Smooth muscle cell (in vitro differentiated cells): Measurements from ENCODE around the gene FTCD. TPM values are rescaled to one million over a fixed set of nuclear protein-coding genes. Genes with fewer than 3 reads are reported as not detected.

Experiments used
- DNase-seq: peaks from one replicate; lab custom pipeline; 2025; ENCODE audit not compliant: unreplicated experiment; lab: John Stamatoyannopoulos, UW
- H2AFZ ChIP-seq: fragments of 200-600 bp; sonication (generic); 2 replicates; pipeline ENCODE4 v1.6.0; 2016; ENCODE audit warnings: antibody characterized with exemption, low read depth, mild to moderate bottlenecking
- H3F3A ChIP-seq: fragments of 200-600 bp; sonication (generic); 2 replicates; pipeline ENCODE4 v1.6.0; 2017; ENCODE audit warnings: antibody characterized with exemption, low read depth
- H3K27ac ChIP-seq: fragments of 200-600 bp; sonication (generic); 2 replicates; pipeline ENCODE4 v1.5.1; 2016; ENCODE audit warnings: low read depth, mild to moderate bottlenecking
- H3K27me3 ChIP-seq: fragments of 200-600 bp; sonication (generic); 2 replicates; pipeline ENCODE4 v1.6.1; 2016; ENCODE audit warnings: low read depth, mild to moderate bottlenecking
- H3K36me3 ChIP-seq: fragments of 200-600 bp; sonication (generic); 2 replicates; pipeline ENCODE4 v1.5.1; 2016; ENCODE audit warnings: low read depth
- H3K4me1 ChIP-seq: fragments of 200-600 bp; sonication (generic); 2 replicates; pipeline ENCODE4 v1.5.1; 2016; ENCODE audit warnings: low read depth
- H3K4me2 ChIP-seq: fragments of 200-600 bp; sonication (generic); 2 replicates; pipeline ENCODE4 v1.6.0; 2016; ENCODE audit warnings: mild to moderate bottlenecking
- H3K4me3 ChIP-seq: fragments of 200-600 bp; sonication (generic); 2 replicates; pipeline ENCODE4 v1.5.1; 2016; ENCODE audit warnings: mild to moderate bottlenecking
- H3K79me2 ChIP-seq: fragments of 200-600 bp; sonication (generic); 2 replicates; pipeline ENCODE4 v1.6.0; 2016; ENCODE audit warnings: low read depth, mild to moderate bottlenecking
- H3K9ac ChIP-seq: fragments of 200-600 bp; sonication (generic); 2 replicates; pipeline ENCODE4 v1.6.0; 2016; ENCODE audit warnings: low read depth
- H3K9me3 ChIP-seq: fragments of 200-600 bp; sonication (generic); replicated peaks from 2 replicates; pipeline ENCODE4 v1.5.1; 2016; ENCODE audit warnings: low read depth
- H4K20me1 ChIP-seq: fragments of 200-600 bp; sonication (generic); 2 replicates; pipeline ENCODE4 v1.6.0; 2016; ENCODE audit warnings: low read depth
- CTCF ChIP-seq: fragments of 200-600 bp; sonication (generic); IDR thresholded peaks from 2 replicates; pipeline ENCODE4 v1.5.1; 2017; ENCODE audit warnings: borderline replicate concordance, mild to moderate bottlenecking, antibody characterized with exemption; ENCODE audit not compliant: insufficient read depth, poor library complexity, severe bottlenecking
- WGBS: methylation state at CpG from one replicate; pipeline ENCODE4 v1.1.7; 2016; ENCODE audit warnings: low lambda C conversion rate; 5-methylcytosine and 5-hydroxymethylcytosine counted together
- polyA plus RNA-seq: library from polyadenylated mRNA; unstranded; fragments of >200 nt; fragmentation: Nextera tagmentation; extraction: Ambion mirVana; gene quantifications from 2 replicates; pipeline ENCODE4 v1.2.1, GENCODE V29; 2016
- total RNA-seq: library from RNA; depleted of rRNA; stranded (reverse); fragments of >200 nt; gene quantifications from 2 replicates; pipeline ENCODE4 v1.2.3, GENCODE V29; 2014

Gene FTCD
- total and polyA plus RNA-seq, 2 experiments from 2014 or later: 1.3 to 15.2 TPM

- no peaks in the 10 kb centered on the region for H3K79me2 ChIP-seq
- no peak overlapping the region for H3K9ac ChIP-seq
- no peaks in the 10 kb centered on the region for H3K4me1 ChIP-seq
- no peaks in the 10 kb centered on the region for H3K36me3 ChIP-seq
- no peaks in the 10 kb centered on the region for H3K9me3 ChIP-seq
- no peak overlapping the region for H3K4me2 ChIP-seq
- H3K27me3 ChIP-seq: no peaks in the 10 kb centered on the region
- H3K4me3 ChIP-seq: no peak overlapping the region
- peaks cover 5% of the 10 kb centered on the region for H3F3A ChIP-seq
- peaks cover 21% of the 10 kb centered on the region for H4K20me1 ChIP-seq
- WGBS: 95% methylated on average over 28 of the region's 28 CpGs
- H3K27ac ChIP-seq: no peak overlapping the region
- TF ChIP-seq CTCF: no peak
- no peak for DNase-seq
- H2AFZ ChIP-seq: no peak overlapping the region
Observed at GRCh38 chr21:46138383-46138970, 16.9 kb downstream of the FTCD start.

- WGBS: 96% methylated on average over 7 of the region's 7 CpGs
- Histone ChIP-seq H3K79me2 (no peaks in the 10 kb centered on the region), H3K27me3 (no peaks in the 10 kb centered on the region), H3F3A (peaks cover 3% of the 10 kb centered on the region), H3K4me3 (no peak overlapping the region), H3K36me3 (no peaks in the 10 kb centered on the region), H3K9me3 (no peaks in the 10 kb centered on the region), H4K20me1 (peaks cover 26% of the 10 kb centered on the region), H2AFZ (no peak overlapping the region), H3K4me1 (no peaks in the 10 kb centered on the region), H3K9ac (no peak overlapping the region), H3K27ac (no peak overlapping the region), H3K4me2 (no peak overlapping the region)
- TF ChIP-seq CTCF: no peak
- no peak for DNase-seq
Observed at GRCh38 chr21:46137908-46138307, 17.5 kb downstream of the FTCD start.

GRCh38 chr21:46136739-46137349 is 18.5 kb downstream of the FTCD start:
- H3K9me3 ChIP-seq: no peaks in the 10 kb centered on the region
- WGBS: 86% methylated on average over 22 of the region's 22 CpGs
- DNase-seq: no peak
- no peak overlapping the region for H3K4me2 ChIP-seq
- no peak for TF ChIP-seq CTCF
- H3K9ac ChIP-seq: no peak overlapping the region
- H4K20me1 ChIP-seq: peaks cover 36% of the 10 kb centered on the region
- no peak overlapping the region for H3K4me3 ChIP-seq
- no peaks in the 10 kb centered on the region for H3K36me3 ChIP-seq
- H3K79me2 ChIP-seq: no peaks in the 10 kb centered on the region
- H3K4me1 ChIP-seq: no peaks in the 10 kb centered on the region
- H3K27me3 ChIP-seq: no peaks in the 10 kb centered on the region
- H2AFZ ChIP-seq: no peak overlapping the region
- H3K27ac ChIP-seq: no peak overlapping the region
- peaks cover 3% of the 10 kb centered on the region for H3F3A ChIP-seq
